ENCODE data around the gene C11orf68. TPM values are rescaled to one million over a fixed set of nuclear protein-coding genes. Genes with fewer than 3 reads are reported as not detected.

C11orf68 gene
- 10 to 100 TPM; 24.9 to 42.2 (median 28.8) TPM for total RNA-seq
- long read RNA-seq, donor 1, transcript C11orf68-203 (1 exons, 1,528 nt), result minor isoform, 6 of 74 reads
- long read RNA-seq, donor 1, transcript C11orf68-201 (2 exons, 1,619 nt), result minor isoform, 27 of 74 reads
- long read RNA-seq, donor 1, transcript C11orf68-202 (2 exons, 1,559 nt), result major isoform, 40 of 74 reads
- long read RNA-seq, donor 1, partial matches to known transcripts, result 0 of 74 reads
- long read RNA-seq, donor 1, other reads (novel, unspliced or antisense), result 1 of 74 reads
- long read RNA-seq, donor 2, partial matches to known transcripts, result 0 of 5 reads
- long read RNA-seq, donor 2, other reads (novel, unspliced or antisense), result 0 of 5 reads

DNA sequence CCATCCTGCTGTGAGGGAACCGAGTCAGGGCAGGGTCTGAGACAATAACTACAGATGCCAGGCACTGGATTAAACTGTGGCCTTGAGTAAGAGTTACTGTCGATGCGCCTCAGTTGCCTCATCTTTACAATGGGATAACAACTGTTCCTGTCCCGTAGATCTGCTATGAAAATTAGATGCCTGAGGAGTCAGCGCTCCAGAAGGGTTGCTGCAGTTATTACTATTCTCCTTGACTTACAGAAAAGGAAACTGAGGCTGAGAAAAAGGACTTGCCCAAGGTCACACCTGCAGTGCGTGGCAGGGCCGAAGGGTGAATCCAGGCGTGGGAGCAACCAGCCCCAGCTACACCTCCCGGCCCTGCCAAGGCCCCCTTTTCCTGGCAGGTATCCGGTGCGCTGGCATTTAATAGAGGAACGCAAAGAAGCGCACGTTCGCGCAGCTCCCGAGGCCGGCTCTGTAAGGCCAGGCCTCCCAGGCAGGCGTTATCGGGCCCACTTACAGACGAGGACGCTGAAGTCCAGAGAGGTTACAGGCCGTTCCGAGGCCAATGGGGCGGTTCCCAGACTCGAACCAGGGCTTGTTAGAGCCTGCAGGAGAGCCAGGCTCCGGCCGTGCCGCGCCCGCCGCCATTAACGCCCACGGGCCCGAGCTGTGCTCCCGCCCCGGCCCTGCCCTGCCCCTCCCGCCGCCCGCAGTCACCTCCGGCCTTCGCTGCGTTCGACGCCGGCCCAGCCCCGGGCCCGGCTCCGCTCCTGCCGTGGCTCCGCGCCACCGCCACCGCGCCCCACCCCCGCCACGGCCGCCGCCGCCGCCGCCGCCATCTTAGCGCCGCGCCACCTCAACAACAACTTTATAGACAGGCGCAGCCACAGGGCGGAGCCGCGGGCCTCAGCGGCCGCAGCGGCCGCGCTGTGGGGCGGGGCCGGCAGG lies at the start of gene C11orf68:
Gene C11orf68 (minus strand): TSS at position 852 of the 930 bp plus-strand sequence. CDS start 31 bp downstream, at position 821.
- no peak for ATAC-seq
- intact Hi-C loops (cut with DNase I, micrococcal nuclease), result no loop called here
- H3K36me3 ChIP-seq (ENCODE audit: low read depth), result no peaks in the 10 kb centered on the region
- TF ChIP-seq, protein P1, sequence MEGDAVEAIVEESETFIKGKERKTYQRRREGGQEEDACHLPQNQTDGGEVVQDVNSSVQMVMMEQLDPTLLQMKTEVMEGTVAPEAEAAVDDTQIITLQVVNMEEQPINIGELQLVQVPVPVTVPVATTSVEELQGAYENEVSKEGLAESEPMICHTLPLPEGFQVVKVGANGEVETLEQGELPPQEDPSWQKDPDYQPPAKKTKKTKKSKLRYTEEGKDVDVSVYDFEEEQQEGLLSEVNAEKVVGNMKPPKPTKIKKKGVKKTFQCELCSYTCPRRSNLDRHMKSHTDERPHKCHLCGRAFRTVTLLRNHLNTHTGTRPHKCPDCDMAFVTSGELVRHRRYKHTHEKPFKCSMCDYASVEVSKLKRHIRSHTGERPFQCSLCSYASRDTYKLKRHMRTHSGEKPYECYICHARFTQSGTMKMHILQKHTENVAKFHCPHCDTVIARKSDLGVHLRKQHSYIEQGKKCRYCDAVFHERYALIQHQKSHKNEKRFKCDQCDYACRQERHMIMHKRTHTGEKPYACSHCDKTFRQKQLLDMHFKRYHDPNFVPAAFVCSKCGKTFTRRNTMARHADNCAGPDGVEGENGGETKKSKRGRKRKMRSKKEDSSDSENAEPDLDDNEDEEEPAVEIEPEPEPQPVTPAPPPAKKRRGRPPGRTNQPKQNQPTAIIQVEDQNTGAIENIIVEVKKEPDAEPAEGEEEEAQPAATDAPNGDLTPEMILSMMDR (IDR thresholded peaks at IDR 0.05), result no peak
- no peak for DNase-seq
- peaks cover 36% of the 10 kb centered on the region for H3K4me1 ChIP-seq (ENCODE audit: low read depth)
- H3K9me3 ChIP-seq, result no peaks in the 10 kb centered on the region
- H3K4me3 ChIP-seq, result peak within 1 kb of the TSS; percentile 94

DNA sequence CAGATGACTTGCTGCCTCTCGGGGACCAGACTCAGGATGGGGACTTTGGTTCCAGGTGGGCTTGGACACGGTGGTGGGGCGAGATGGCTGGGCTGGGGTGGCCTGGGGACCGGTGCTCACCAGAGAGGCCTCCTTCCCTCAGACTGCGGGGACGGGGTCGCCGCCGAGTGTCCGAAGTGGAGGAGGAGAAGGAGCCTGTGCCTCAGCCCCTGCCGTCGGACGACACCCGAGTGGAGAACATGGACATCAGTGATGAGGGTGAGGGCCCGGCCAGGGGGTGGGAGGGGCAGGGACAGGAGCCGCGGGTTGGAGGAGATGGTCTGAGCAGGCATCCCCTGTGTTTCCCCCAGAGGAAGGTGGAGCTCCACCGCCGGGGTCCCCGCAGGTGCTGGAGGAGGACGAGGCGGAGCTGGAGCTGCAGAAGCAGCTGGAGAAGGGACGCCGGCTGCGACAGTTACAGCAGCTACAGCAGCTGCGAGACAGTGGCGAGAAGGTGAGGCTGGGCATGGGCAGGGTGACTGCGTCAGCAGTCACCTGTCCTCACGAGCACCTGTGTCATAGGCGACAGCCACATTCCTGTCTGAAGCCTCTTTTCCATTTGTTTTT lies 48.6 kb upstream of the C11orf68 start:
- Histone ChIP-seq H3K4me1 (ENCODE audit: low read depth) (peaks cover 12% of the 10 kb centered on the region), H3K36me3 (ENCODE audit: low read depth) (peaks cover 14% of the 10 kb centered on the region), H3K9me3 (no peaks in the 10 kb centered on the region), H3K4me3 (no peak overlapping the region)
- intact Hi-C loops (cut with DNase I, micrococcal nuclease), result no loop called here
- TF ChIP-seq, protein P1 (IDR thresholded peaks at IDR 0.05), result no peak
- no peak for ATAC-seq
- no peak for DNase-seq

DNA sequence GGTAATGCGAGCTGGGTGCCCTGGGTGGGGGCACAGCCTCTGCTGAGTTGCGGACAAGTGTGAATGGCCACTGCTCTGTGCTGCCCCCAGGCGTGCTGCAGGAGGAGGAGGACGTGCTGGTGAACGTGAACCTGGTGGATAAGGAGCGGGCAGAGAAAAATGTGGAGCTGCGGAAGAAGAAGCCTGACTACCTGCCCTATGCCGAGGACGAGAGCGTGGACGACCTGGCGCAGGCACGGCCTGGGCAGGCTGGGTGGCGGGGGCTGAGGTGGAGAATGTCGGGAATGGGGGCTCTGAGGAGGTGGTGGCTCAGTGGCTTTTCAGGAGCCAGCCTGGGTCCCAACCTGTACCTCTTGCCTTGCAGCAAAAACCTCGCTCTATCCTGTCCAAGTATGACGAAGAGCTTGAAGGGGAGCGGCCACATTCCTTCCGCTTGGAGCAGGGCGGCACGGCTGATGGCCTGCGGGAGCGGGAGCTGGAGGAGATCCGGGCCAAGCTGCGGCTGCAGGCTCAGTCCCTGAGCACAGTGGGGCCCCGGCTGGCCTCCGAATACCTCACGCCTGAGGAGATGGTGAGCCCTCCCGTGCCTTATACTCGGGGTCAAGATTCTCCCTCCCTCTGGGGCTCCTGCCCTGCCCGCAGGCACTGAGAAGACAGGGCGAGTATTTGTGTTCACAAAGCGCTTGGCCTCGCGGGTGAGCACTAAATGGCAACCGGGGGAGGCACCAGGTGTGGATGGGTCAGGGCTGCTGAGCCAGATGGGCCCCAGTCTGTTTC lies 47.3 kb upstream of the C11orf68 start:
- DNase-seq (no peak), ATAC-seq (no peak)
- H3K36me3 ChIP-seq (ENCODE audit: low read depth), result peaks cover 14% of the 10 kb centered on the region
- H3K4me1 ChIP-seq (ENCODE audit: low read depth), result peaks cover 16% of the 10 kb centered on the region
- intact Hi-C loops (cut with DNase I, micrococcal nuclease), result no loop called here
- H3K9me3 ChIP-seq, result no peaks in the 10 kb centered on the region
- TF ChIP-seq, protein P1 (IDR thresholded peaks at IDR 0.05), result no peak
- H3K4me3 ChIP-seq, result no peak overlapping the region

DNA sequence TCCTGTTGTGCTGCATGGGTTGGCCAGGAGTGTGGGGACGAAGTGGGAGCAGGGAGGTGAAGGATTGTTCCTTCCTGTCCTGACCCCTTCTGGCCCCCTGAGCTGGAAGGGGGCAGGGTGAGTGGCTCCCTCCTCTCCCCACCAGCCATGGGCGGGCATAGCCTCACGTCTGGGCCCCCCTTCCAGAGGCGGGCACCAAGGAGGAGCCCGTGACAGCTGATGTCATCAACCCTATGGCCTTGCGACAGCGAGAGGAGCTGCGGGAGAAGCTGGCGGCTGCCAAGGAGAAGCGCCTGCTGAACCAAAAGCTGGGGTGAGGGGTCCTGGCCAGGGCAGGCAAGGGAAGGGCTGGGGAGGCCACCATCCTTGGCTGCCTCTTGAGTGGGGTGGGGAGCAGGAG lies 46.0 kb upstream of the C11orf68 start:
- TF ChIP-seq, protein P1 (IDR thresholded peaks at IDR 0.05), result no peak
- DNase-seq, result no peak
- H3K9me3 ChIP-seq, result no peaks in the 10 kb centered on the region
- no peak overlapping the region for H3K4me3 ChIP-seq
- peaks cover 14% of the 10 kb centered on the region for H3K36me3 ChIP-seq (ENCODE audit: low read depth)
- peaks cover 16% of the 10 kb centered on the region for H3K4me1 ChIP-seq (ENCODE audit: low read depth)
- intact Hi-C loops (cut with DNase I, micrococcal nuclease), result no loop called here
- no peak for ATAC-seq

DNA sequence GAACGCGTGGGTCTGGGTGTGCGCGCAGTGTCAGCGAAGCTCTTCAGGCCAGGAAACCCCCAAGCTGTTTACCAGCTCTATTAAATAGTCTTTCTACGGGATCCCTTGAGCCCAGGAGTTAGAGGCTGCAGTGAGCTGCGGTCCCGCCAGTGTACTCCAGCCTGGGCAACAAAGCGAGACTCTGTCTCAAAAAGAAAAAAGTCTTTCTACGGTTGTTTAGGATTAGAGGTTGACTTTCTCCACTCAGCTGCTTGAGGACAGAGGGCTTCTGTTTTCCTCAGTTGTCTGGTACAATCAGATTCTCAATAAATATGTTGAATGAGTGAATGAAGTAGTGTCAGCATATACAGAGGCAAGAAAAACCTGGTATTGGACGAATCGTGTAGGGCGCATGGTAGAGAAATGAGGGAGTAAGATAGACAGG lies 43.3 kb upstream of the C11orf68 start:
- DNase-seq, result no peak
- Histone ChIP-seq H3K4me1 (ENCODE audit: low read depth) (peaks cover 16% of the 10 kb centered on the region), H3K9me3 (no peaks in the 10 kb centered on the region), H3K4me3 (peak overlapping the region; percentile 99), H3K36me3 (ENCODE audit: low read depth) (peaks cover 14% of the 10 kb centered on the region)
- ATAC-seq, result peak; percentile 6
- TF ChIP-seq, protein P1 (IDR thresholded peaks at IDR 0.05), result no peak
- intact Hi-C loops (cut with DNase I, micrococcal nuclease), result no loop called here
